CD4-positive, alpha-beta T cell (primary cell): Measurements from ENCODE around the gene PRR13. TPM values are rescaled to one million over a fixed set of nuclear protein-coding genes. Genes with fewer than 3 reads are reported as not detected.

Experiments
- ATAC-seq: fragments of 200-7000 bp; cut with Tn5 transposase; one replicate; pipeline ENCODE4 v1.10.0; 2022; ENCODE audit warnings: mild to moderate bottlenecking; ENCODE audit not compliant: poor library complexity
- CTCF ChIA-PET: fragments of 350-600 bp; sonication (Branson Sonifier 250); formaldehyde crosslinking; loops from one replicate; lab custom pipeline; 2021; ENCODE audit warnings: antibody characterized with exemption, inconsistent platforms; lab: Charles Lee
- POLR2A ChIA-PET: fragments of 350-600 bp; sonication (Branson Sonifier 250); formaldehyde crosslinking; loops from one replicate; lab custom pipeline; 2021; ENCODE audit warnings: antibody characterized with exemption, inconsistent platforms; lab: Charles Lee
- DNase-seq, 14 experiments: peaks; one replicate each; pipeline ENCODE4 v3.0.0-alpha.2; 2013 to 2020; ENCODE audit warnings: mixed read lengths in 2 of 14
- H3K27ac ChIP-seq, 2 donors: one replicate each; pipeline versions ENCODE4 v1.5.1 to v1.7.0; 2013; ENCODE audit warnings: low read length in 2 of 2, low read depth in 1 of 2, mild to moderate bottlenecking in 1 of 2
- H3K27me3 ChIP-seq, 2 experiments: 1 replicate in 1 of 2; 2 replicates in 1 of 2; pipeline versions ENCODE4 v1.6.1 to v1.7.0; 2013; ENCODE audit warnings: low read length in 2 of 2, control low read depth in 1 of 2, mild to moderate bottlenecking in 1 of 2, moderate library complexity in 1 of 2; ENCODE audit not compliant: insufficient read depth in 2 of 2, control insufficient read depth in 1 of 2
- H3K36me3 ChIP-seq: one replicate; pipeline ENCODE4 v1.6.1; 2013; ENCODE audit warnings: low read length, control low read depth; ENCODE audit not compliant: insufficient read depth
- H3K4me1 ChIP-seq: one replicate; pipeline ENCODE4 v1.6.1; 2013; ENCODE audit warnings: low read length, control low read depth; ENCODE audit not compliant: insufficient read depth
- H3K4me3 ChIP-seq: one replicate; pipeline ENCODE4 v1.5.1; 2013; ENCODE audit warnings: mild to moderate bottlenecking, low read length, moderate library complexity
- H3K9me3 ChIP-seq, 2 experiments: 1 replicate in 1 of 2; 2 replicates in 1 of 2; pipeline versions ENCODE4 v1.6.1 to v1.7.0; 2013; ENCODE audit warnings: low read length in 2 of 2, mild to moderate bottlenecking in 2 of 2, control low read depth in 1 of 2, moderate library complexity in 1 of 2; ENCODE audit not compliant: control insufficient read depth in 1 of 2, insufficient read depth in 1 of 2
- H3K27ac Mint-ChIP-seq: one replicate; pipeline ENCODE4 v1.8.0; 2020; ENCODE audit warnings: mixed read lengths
- H3K27me3 Mint-ChIP-seq: one replicate; pipeline ENCODE4 v1.8.0; 2021; ENCODE audit warnings: mixed read lengths
- H3K36me3 Mint-ChIP-seq: one replicate; pipeline ENCODE4 v1.8.0; 2021; ENCODE audit warnings: low read depth, mixed read lengths
- H3K4me1 Mint-ChIP-seq: one replicate; pipeline ENCODE4 v1.8.0; 2021; ENCODE audit warnings: low read depth, mixed read lengths
- H3K4me3 Mint-ChIP-seq: one replicate; pipeline ENCODE4 v1.8.0; 2020; ENCODE audit warnings: mild to moderate bottlenecking, mixed read lengths
- H3K9me3 Mint-ChIP-seq: one replicate; pipeline ENCODE4 v1.8.0; 2020; ENCODE audit warnings: mixed read lengths
- intact Hi-C, 2 experiments: fragments of 100-400 bp; cut with DNase I in 1 of 2; cut with micrococcal nuclease in 1 of 2; formaldehyde crosslinking; loops; one replicate each; pipeline versions ENCODE4 v1.15.1 to v1.9.0; 2023 to 2025; cut with DNase I, micrococcal nuclease
- total RNA-seq, 174 experiments: library from RNA in 2 of 174; stranded (reverse) in 2 of 174; gene quantifications; one replicate each; pipeline ENCODE4 v1.2.3 and lab custom pipeline; 2021 to 2026
- TF ChIP-seq, protein P1 (sequence below): fragments of 200-600 bp; IDR thresholded peaks from one replicate; pipeline ENCODE4 v1.8.0; 2022; ENCODE audit warnings: antibody characterized with exemption, mild to moderate bottlenecking

The PRR13 gene
- total RNA-seq, 2 experiments from 2014 or later, result 133 to 142 TPM

DNA sequence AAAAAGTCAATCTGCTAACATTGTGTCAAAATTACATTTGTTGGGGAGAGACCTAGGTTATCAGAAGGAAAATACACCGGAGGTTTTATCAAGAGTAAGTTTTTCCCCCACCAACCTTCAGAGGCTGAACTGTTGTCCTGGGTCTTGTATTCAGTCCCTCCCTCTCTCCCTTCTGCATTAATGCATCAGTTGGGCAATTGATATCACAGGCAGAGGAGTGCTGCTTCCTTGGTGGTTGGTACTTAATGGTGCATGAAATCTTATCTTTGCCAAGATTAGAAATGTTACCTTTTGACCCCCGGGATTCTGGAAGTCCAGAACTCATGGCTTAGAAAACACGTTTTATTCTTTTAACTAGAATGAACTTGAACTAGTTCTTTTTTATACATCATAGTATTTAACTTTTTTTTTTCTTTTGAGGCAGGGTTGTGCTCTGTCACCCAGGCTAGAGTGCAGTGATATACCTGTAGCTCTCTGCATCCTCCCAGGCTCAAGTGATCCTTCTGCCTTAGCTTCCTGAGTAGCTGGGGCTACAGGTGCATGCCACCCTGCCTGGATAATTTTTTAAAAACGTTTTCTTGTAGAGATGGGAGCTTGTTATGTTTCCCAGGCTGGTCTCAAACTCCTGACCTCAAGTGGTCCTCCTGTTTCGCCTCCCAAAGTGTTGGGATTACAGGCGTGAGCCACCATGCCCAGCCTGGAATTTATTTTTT is 15.3 kb downstream of the PRR13 start:
- H3K27me3 Mint-ChIP-seq, result no peaks in the 10 kb centered on the region
- H3K4me1 ChIP-seq, result peaks cover 21% of the 10 kb centered on the region
- no peak for ATAC-seq
- no peak overlapping the region for H3K27ac Mint-ChIP-seq
- H3K36me3 ChIP-seq, result peaks cover 83% of the 10 kb centered on the region
- TF ChIP-seq, protein P1, sequence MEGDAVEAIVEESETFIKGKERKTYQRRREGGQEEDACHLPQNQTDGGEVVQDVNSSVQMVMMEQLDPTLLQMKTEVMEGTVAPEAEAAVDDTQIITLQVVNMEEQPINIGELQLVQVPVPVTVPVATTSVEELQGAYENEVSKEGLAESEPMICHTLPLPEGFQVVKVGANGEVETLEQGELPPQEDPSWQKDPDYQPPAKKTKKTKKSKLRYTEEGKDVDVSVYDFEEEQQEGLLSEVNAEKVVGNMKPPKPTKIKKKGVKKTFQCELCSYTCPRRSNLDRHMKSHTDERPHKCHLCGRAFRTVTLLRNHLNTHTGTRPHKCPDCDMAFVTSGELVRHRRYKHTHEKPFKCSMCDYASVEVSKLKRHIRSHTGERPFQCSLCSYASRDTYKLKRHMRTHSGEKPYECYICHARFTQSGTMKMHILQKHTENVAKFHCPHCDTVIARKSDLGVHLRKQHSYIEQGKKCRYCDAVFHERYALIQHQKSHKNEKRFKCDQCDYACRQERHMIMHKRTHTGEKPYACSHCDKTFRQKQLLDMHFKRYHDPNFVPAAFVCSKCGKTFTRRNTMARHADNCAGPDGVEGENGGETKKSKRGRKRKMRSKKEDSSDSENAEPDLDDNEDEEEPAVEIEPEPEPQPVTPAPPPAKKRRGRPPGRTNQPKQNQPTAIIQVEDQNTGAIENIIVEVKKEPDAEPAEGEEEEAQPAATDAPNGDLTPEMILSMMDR, result no peak
- intact Hi-C loops, result loop anchor here in 1 of 2 experiments (10.0 kb wide), 1 partner anchor 452 kb away; the partner anchor contains the start of gene EIF4B
- no peak overlapping the region for H3K27ac ChIP-seq
- no peaks in the 10 kb centered on the region for H3K9me3 Mint-ChIP-seq
- peak overlapping the region; percentile 62 for H3K4me3 Mint-ChIP-seq
- DNase-seq, result no peak
- no peaks in the 10 kb centered on the region for H3K27me3 ChIP-seq
- H3K4me3 ChIP-seq, result no peak overlapping the region
- POLR2A ChIA-PET, result interaction anchor here (1.1 to 1.2 kb wide), 2 partner anchors 16 to 44 kb away, joined by 3 to 5 read pairs; partner anchors contain the start of gene TARBP2
- CTCF ChIA-PET, result interaction anchor here (0.6 kb wide), 1 partner anchor 9 kb away, joined by 3 read pairs; no protein-coding TSS in a partner anchor
- peaks cover 97% of the 10 kb centered on the region for H3K36me3 Mint-ChIP-seq
- H3K4me1 Mint-ChIP-seq, result peaks cover 57% of the 10 kb centered on the region
- H3K9me3 ChIP-seq, result no peaks in the 10 kb centered on the region

DNA sequence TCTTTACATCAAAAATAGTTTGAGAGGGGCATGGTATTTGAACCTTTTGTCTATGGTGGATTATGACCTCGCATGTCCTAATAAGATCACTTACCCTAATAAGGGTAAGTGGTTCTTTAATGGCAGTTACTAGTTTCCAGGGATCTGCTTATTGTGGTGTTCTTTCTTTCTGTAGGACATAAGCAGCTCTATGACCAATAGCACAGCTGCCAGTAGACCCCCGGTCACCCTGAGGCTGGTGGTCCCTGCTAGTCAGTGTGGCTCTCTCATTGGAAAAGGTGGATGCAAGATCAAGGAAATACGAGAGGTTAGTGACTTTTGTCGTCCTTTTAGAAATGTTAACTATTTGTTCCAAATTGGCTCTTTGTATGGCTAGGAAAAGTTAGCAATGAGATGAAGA is 17.6 kb downstream of the PRR13 start:
- Histone ChIP-seq H3K9me3 (no peaks in the 10 kb centered on the region), H3K27ac (no peak overlapping the region), H3K4me1 (peaks cover 18% of the 10 kb centered on the region), H3K27me3 (no peaks in the 10 kb centered on the region), H3K36me3 (peaks cover 99% of the 10 kb centered on the region), H3K4me3 (no peak overlapping the region)
- Mint-ChIP-seq H3K36me3 (peaks cover 99% of the 10 kb centered on the region), H3K27me3 (no peaks in the 10 kb centered on the region), H3K4me3 (peak overlapping the region; percentile 20), H3K27ac (no peak overlapping the region), H3K9me3 (no peaks in the 10 kb centered on the region), H3K4me1 (peaks cover 56% of the 10 kb centered on the region)
- intact Hi-C loops, result loop anchor here in 1 of 2 experiments (10.0 kb wide), 1 partner anchor 454 kb away; the partner anchor contains the start of gene EIF4B
- POLR2A ChIA-PET, result interaction anchor here (2.1 kb wide), 1 partner anchor 42 kb away, joined by 12 read pairs; the partner anchor contains the start of gene TARBP2
- DNase-seq (no peak), ATAC-seq (no peak)
- TF ChIP-seq, protein P1, result no peak
- CTCF ChIA-PET, result no interaction called here

DNA sequence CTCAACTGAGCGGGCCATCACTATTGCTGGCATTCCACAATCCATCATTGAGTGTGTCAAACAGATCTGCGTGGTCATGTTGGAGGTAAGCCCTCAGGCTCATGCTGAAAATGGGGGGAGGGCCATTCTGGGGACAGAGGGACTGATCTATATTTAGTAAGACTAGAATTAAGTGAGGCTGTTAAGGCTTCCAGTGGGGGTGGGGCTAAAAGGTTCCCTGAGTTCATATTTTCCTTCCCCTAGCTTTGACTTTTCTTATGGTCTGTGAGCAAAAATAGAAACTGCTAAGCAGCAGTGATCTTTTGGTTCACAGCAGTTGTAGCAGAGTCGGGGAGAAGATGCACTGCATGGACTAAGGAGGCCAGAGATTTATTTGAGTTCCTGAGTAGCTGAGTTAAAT is 19.5 kb downstream of the PRR13 start:
- TF ChIP-seq, protein P1, result no peak
- no peaks in the 10 kb centered on the region for H3K27me3 ChIP-seq
- ChIA-PET CTCF (no interaction called here), POLR2A (interaction anchor here (1.5 kb wide), 1 partner anchor 12 kb away, joined by 3 read pairs; no protein-coding TSS in a partner anchor)
- Mint-ChIP-seq H3K27me3 (no peaks in the 10 kb centered on the region), H3K27ac (no peak overlapping the region), H3K4me1 (peaks cover 54% of the 10 kb centered on the region), H3K36me3 (peaks cover 99% of the 10 kb centered on the region), H3K4me3 (no peak overlapping the region), H3K9me3 (no peaks in the 10 kb centered on the region)
- ATAC-seq (no peak), DNase-seq (no peak)
- peaks cover 98% of the 10 kb centered on the region for H3K36me3 ChIP-seq
- no peak overlapping the region for H3K27ac ChIP-seq
- no peak overlapping the region for H3K4me3 ChIP-seq
- no peaks in the 10 kb centered on the region for H3K9me3 ChIP-seq
- intact Hi-C loops, result no loop called here
- peaks cover 9% of the 10 kb centered on the region for H3K4me1 ChIP-seq
